GM18909 (cell line): ENCODE data around the gene SHKBP1.

ENCODE experiments used
- ATAC-seq: cut with Tn5 transposase; IDR thresholded peaks from one replicate; pipeline ENCODE4 v1.9.1; 2021; ENCODE audit warnings: mild to moderate bottlenecking; ENCODE audit not compliant: unreplicated experiment, poor library complexity

Gene SHKBP1

DNA sequence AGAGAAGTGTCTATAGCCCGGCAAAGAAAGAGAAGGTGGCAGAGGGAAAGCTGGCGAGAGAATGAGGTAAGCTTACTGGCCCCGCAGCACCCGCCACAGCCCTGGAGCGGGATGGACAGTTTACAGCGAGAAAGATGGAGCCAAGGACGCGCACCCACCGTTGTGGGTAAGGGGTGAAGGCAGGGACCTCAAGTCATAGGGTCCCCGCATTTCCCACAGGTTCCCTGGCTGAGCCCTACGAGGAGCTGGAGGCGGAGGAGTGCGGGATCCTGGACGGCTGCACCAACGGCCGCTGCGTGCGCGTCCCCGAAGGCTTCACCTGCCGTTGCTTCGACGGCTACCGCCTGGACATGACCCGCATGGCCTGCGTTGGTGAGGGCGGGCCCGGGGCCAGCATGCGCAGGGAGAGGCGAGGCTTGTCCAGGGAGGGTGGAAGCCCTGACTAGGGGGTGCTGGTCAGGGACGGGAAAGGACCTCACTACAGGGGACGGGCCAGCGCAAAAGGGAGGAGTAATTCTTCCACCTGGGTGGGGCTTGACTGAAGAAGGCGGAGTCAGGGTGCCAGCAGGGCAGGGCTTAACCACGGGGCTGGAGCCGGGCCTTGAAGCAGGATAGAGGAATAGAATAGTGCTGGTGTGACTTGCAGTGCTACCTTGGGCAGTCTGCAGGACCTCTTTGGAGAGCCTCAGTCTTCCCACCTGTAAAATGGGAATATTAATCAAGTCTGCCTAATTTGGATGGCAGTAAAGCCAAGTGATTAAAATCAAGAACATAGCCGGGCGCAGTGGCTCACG lies 51.0 kb downstream of the SHKBP1 start:
- no peak for ATAC-seq

DNA sequence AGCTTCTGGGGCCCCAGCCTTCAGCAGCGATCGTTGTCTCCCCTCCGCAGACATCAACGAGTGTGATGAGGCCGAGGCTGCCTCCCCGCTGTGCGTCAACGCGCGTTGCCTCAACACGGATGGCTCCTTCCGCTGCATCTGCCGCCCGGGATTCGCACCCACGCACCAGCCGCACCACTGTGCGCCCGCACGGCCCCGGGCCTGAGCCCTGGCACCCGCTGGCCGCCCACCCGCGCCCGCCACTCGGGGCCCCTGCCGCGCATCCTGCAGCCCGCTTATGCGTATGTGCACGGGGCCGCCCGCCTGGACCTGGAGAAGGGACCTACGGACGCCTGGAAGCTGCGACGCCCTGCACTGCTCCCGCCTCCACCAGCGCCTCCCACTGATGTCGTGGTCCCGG lies 52.7 kb downstream of the SHKBP1 start:
- no peak for ATAC-seq

DNA sequence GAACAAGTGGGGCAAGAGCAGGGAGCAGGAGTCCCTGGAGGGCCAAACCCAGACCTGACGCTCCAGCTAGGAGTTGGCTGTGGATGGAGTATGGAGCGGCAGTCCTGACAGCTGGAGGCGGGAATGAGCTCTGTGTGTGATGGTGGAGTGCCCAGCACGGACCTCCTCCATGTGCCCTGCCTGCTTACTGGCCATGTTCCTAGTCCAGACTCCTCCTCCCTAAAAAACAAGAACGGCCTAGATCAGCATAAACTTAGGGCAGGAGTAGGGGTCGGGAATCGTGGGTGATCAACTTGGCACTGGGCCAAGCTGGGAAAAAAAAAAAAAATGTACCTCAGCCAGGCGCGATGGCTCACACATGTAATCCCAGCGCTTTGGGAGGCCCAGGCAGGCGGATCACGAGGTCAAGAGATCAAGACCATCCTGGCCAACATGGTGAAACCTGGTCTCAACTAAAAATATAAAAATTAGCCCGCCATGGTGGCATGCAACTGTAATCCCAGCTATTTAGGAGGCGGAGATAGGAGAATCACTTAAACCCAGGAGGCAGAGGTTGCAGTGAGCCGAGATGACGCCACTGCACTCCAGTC lies 54.0 kb downstream of the SHKBP1 start:
- ATAC-seq, result no peak

DNA sequence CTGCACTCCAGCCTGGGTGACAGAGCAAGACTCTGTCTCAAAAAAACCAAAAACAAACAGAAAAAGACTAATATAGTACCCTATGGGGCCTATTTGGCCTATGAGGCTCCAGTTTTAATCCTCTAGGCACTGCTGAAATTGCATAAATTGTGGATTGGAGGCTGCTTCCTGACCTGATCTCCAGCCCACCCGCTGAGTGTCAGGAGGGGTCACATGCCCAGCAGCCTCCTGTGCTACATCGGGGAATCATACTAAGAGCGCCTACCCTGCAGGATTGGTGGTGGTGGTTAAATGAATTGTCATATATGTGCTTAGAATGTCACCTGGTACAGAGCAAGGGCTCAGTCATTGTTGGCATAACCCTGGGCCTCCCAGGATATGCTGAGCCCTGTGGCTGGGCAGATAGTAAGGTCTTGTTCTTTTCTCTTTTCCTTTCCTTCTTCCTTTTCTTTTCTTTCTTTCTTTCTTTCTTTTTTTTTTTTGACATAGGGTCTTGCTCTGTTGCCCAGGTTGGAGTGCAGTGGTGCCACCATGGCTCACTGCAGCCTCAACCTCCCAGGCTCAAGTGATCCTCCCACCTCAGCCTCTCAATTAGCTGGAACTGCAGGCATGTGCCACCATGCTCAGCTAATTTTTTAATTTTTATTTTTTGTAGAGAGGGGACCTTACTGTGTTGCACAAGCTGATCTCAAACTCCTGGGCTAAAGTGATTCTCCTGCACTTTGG lies 55.8 kb downstream of the SHKBP1 start:
- ATAC-seq, result no peak

DNA sequence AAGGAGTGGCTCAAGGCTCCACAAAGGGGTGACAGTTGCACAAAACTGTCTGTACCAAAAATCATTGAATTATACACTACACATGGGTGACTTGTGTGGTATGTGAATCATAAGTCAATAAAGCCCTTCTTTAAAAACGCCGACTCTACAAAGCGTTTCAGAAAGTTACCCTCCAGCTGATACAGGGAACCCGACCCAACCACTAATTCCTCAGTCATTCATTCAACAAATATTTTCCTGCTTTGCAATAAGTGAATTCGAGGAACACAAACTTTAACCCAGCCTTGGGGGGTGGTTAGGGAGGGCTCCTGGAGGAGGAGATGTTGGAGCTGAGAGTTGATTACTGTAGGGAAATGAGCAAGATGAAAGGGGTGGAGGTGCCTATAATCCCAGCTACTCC lies 56.5 kb downstream of the SHKBP1 start:
- no peak for ATAC-seq

DNA sequence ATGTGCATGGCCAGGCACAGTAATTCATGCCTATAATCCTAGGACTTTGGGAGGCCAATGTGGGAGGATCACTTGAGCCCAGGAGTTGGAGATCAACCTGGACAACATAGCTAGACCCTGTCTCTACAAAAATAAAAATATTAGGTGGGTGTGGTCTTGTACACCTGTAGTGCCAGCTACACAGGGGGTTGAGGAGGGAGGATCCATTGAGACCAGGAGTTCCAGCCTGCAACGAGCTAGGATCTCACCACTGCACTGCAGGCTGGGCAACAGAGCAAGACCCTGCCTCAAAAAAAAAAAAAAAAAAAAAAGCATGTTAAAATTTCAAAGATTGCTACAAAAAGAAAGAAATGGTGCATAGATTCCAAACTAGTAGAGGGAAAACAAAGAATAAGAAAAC lies 61.7 kb downstream of the SHKBP1 start:
- ATAC-seq, result no peak

DNA sequence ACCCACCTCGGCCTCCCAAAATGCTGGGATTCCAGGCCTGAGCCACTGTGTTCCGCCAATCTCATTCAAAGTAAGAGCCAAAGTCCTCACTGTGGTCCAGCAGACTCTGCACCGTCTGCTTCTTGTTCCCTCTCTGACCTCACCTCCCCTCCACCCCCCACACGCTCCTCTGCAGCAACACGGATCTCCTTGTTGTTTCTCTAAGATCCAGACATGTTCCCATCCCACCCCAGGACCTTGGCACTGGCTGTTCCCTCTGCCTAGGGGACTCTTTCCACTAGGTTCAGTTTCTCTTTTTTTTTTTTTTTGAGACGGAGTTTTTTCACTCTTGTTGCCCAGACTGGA lies 62.9 kb downstream of the SHKBP1 start:
- no peak for ATAC-seq

DNA sequence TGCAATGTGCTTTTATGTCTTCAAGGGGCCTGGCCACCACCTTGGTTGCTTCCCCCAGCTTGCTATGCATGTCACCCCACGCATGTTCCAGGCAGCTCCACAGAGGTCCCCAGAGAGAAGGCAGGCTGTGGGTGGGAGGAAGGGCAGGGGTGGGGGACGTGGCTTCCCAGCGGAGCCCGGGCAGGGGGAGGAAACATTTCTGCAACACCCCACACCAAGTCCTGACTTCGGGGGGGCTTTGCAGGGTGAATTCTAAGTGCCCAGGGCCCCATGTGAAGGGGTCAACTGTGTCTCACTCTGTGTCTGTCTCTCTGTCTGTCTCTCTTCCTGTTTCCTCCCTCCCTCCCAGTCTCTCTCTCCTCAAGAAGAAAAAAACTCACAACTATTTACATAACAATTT lies 64.1 kb downstream of the SHKBP1 start:
- ATAC-seq, result no peak
